Astrocyte (in vitro differentiated cells and primary cell): ENCODE measurements around the gene OR13A1.
"Not testable (repeated sequence)": the region's sequence is repeated elsewhere in the genome, so short reads cannot be mapped to it uniquely, and the experiment has no call there.

Experiments
- CTCF ChIP-seq: IDR thresholded peaks from 2 replicates; pipeline ENCODE4 v1.5.1; 2011; ENCODE audit warnings: low read depth, mild to moderate bottlenecking, inconsistent platforms, low read length, moderate library complexity; ENCODE audit not compliant: insufficient read depth
- EZH2 ChIP-seq: IDR thresholded peaks from 2 replicates; pipeline ENCODE4 v1.6.1; 2012; ENCODE audit warnings: mild to moderate bottlenecking, low read length, inconsistent platforms; ENCODE audit not compliant: insufficient read depth

DNA sequence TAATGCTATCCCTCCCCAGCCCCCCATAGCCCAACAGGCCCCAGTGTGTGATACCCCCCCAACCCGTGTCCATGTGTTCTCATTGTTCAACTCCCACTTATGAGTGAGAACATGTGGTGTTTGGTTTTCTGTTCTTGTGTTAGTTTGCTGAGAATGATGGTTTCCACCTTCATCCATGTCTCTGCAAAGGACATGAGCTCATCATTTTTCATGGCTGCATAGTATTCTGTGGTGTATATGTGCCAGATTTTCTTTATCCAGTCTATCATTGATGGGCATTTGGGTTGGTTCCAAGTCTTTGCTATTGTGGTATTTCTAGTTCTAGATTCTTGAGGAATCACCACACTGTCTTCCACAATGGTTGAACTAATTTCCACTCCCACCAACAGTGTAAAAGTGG lies 11.5 kb upstream of the OR13A1 start:
- not testable (repeated sequence) for TF ChIP-seq CTCF, EZH2
